Suppressor macrophage (primary cell): Measurements from ENCODE around the gene ARFIP1.

Experiments used
- DNase-seq, 4 experiments: peaks; one replicate each; pipeline ENCODE4 v3.0.0-alpha.2; 2020 to 2022

ARFIP1 gene

GRCh38 chr4:152898606-152899005 is 118.9 kb downstream of the ARFIP1 start:
- DNase-seq = no peak

GRCh38 chr4:152900395-152900794 is 120.6 kb downstream of the ARFIP1 start:
- no peak for DNase-seq

DNA sequence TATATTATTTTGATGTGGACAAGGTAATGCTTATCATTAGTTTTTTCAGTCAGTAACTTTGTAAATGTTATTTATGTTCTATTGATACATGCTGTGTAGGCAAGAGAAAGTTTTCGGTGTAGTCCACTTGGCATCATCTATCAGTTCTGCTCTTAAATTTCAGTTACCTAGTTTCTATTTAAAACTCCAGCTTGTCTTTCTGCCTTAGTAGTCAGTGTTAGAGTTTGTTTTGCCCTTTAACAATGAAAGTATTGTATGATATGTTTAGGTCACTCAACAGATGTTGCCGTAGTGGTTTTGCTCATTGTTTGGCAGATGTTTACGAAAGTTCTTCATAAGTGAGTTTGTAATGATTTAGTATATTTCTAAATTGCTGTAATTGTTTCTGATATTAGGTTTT is 121.5 kb downstream of the ARFIP1 start:
- no peak for DNase-seq

GRCh38 chr4:152903658-152904057 is 123.9 kb downstream of the ARFIP1 start:
- no peak for DNase-seq

GRCh38 chr4:152909901-152910300 is 130.1 kb downstream of the ARFIP1 start:
- no peak for DNase-seq

GRCh38 chr4:152910521-152910920 is 130.8 kb downstream of the ARFIP1 start:
- DNase-seq = no peak

GRCh38 chr4:152917543-152918395 is 138.0 kb downstream of the ARFIP1 start:
- DNase-seq = no peak

DNA sequence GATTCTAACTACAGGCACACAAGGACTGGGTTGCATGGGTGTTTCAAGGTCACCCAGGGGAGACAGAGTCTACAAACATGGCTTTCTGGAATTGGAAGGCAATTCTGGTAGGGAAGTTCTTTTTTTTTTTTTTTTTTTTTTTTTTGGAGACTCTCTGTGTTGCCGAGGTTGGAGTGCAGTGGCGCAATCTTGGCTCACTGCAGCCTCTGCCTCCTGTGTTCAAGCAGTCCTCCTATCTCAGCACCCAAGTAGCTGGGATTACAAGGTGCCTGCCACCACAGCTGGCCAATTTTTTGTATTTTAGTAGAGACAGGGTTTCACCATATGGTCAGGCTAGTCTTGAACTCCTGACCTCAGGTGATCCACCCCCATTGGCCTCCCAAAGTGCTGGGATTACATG is 140.1 kb downstream of the ARFIP1 start:
- DNase-seq = no peak

DNA sequence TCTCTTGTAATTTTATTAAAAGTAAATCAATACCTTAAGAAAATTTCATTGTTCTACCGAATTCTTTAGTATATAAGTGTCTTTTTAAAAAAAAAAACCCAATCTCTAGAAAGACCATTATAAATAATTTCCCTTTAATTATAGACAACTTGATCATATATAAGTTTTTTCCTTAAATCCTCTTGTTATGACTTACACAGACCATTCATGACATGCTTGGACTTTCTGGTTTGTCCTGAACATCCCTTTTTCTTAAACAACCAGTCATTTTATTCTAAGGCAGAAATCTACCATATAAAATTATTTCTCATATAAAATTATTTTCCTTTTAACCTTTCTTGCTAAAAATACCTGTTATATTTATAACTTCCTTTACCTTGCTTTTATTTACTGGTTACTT is 141.0 kb downstream of the ARFIP1 start:
- peak in 2 of 4 experiments; percentile 13 to 26 for DNase-seq

DNA sequence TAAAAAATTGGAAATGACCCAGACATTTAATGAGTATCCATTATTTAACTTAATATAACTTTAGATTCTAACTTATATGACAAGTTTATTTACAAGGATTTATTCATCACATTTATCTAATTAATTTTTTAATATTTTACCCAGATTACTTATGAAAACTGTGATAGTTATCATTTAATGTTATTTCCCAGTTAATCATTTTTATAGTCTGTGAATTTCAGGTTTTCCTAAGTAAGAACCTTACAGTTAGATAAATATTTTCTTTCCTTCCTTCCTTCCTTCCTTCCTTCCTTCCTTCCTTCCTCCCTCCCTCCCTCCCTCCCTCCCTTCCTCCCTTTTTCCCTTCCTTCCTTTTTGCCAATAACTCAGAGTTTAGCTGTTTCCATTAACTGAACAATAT is 141.5 kb downstream of the ARFIP1 start:
- DNase-seq = no peak

- DNase-seq = no peak
Observed at GRCh38 chr4:152925851-152926250, 146.1 kb downstream of the ARFIP1 start.

GRCh38 chr4:152926959-152927358 is 147.2 kb downstream of the ARFIP1 start:
- DNase-seq = no peak

- DNase-seq = peak in 1 of 4 experiments; percentile 14
Observed at GRCh38 chr4:152927737-152928136, 148.0 kb downstream of the ARFIP1 start.

DNA sequence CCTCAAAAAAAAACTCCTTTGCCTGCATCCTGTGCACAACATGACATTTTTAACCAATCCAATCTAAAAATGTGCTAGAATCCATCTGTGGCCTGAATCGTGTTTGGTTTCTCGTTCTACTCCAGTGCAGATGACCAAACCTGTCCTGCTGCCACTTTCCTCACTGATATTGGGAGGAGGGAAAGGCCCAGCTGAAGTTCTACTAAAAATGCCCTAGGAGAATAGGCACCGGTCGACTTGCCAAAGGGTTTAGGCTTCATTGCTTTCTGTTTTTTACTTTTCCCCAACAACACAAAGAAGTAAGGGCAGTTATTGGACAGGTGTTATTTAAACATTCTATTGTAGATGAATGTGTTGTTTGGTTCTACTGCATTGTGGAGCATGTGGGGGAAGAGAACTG is 148.5 kb downstream of the ARFIP1 start:
- no peak for DNase-seq

GRCh38 chr4:152929888-152930287 is 150.1 kb downstream of the ARFIP1 start:
- DNase-seq = no peak

DNA sequence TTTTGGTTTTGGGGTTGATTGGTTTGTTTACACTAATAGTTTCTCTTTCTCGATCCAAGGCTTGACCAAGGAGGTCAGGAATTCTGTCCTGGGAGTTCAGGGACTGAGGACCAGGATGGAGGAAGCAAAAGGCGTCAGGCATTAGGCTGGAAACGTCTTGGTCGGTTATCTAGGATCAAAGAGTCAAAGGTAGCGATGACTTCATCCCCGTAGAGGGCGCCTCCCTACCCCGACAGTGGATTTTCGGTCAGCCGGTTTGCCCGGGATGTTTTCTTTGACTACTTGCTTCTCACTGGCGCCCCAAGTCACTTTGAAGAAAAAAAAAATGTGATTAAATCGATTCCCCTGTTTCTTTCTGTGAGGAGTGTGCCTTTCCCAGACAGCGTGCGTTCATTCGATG is 155.4 kb downstream of the ARFIP1 start:
- peak in 1 of 4 experiments; percentile 11 for DNase-seq

DNA sequence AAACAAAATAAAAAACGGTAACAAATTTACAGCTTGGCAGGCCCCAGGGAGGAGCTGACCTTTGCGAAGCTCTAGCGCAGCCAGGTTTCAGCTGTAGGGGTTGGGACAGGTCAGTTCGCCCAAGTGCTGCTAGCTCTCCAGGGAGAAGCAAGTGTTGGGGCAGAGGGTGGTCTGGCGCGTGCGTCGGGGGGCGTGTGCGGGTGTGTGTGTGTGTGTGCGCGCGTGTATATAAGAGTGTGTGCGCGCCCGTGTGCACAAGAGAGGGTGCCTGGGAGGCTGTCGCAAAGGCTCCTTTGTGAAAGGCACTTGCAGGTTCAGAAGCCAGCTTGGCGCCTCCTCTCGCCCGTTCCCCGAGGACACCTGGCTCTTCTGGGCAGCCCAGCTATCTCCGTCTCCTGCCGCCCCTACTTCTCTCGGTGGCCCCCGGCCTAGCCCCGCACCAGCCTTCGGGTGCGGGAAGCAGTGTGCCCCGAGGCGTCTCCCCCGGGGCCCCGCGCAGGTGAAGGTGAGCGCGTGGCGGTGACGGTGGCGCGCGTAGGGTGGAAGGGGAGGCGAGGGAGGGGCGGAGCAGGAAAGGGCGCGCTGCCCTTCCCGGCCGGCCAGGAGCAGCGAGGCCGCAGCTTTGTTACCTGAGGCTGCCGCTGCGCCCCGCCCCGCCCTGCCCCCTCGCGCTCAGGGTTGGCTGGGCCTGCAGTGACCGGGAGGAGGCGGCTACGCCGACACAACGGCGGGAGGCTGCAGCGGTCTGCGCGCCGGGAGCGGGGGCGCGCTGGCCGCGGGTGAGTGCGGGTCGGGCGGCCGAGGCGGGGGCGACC is 156.1 kb downstream of the ARFIP1 start, which contains the start of gene FHDC1:
Gene FHDC1, plus strand, starts transcription at position 693 of the 815 bp plus-strand sequence. CDS start 6,735 bp downstream, outside the sequence.
- peak in 2 of 4 experiments; percentile 24 to 27 for DNase-seq

- peak; percentile 14 to 49 (median 32) for DNase-seq
Observed at GRCh38 chr4:152936446-152937335, 156.9 kb downstream of the ARFIP1 start.

DNA sequence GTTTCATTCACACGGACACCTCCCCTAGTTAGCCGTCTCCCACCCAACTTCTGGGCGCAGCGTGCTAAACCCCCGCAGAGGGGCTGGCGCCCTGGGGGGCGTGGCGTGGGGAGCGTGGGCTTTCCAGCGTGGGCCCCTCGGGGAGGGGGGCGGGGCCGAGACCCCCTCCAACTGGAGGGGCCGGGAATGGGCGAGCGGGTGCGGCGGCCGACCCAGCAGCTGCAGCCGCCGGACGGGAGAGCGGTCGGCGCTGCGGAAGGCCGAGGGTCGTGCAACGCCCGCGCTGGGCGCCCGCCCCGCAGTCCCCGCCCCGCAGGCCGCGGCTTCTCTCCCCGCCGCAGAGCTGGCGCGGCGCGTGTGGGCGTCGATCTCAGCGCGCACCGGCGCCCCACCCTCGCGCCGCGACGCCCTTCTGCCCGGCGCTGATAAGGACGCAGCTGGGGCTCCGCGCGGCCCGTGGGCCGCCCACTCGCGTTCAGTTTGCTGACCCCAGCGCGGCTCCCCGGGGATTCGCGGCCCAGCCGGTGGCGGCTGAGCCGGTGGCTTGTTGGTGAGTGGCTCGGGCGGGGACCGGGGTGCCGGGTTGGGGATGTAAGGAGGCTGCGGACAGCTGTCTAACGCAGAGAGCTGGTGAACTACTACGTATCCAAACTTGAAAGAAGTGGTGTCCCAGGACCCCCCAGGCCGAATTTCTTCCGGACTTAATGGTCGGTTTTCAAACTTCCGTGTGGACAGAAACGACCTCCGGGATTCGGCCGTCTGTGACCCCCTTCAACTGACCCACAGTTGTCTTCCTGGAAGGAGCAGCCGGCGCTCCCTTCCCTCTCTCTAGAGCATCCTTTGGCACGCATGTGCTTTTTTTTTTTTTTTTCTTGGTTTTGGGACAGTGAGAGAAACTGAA is 157.8 kb downstream of the ARFIP1 start:
- DNase-seq = peak; percentile 10 to 67 (median 34)

GRCh38 chr4:152938237-152938947 is 158.6 kb downstream of the ARFIP1 start:
- no peak for DNase-seq

DNA sequence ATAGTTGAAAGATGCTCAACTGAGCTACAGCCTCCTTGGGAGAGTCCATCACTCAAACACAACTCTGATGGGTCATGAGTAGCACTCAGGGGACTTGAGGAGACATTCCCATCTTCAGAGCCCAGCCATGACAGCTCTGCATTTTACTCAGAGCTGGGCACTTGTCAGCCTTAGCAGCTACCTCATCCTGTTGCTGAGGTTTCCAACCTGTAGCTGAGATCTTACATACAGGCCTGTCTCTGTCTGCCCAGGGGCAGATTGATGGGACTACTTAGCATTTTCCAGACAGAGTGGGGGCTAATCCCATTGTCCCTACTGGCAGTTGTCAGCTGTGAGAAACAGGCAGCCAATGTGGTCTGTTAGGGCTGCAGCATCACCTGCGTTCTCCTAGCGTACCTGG is 159.9 kb downstream of the ARFIP1 start:
- DNase-seq = no peak
